Adrenal gland (tissue), 5 donors: ENCODE measurements around the gene SLC19A2.

Experiments
- CTCF ChIP-seq, 6 experiments: fragments of 450-650 bp in 4 of 6; fragments of 200-600 bp in 2 of 6; sonication (generic) in 1 of 6; IDR thresholded peaks; 1 replicate in 5 of 6; 2 replicates in 1 of 6; pipeline versions ENCODE4 v1.5.1 to v1.8.0; 2016 to 2021; ENCODE audit warnings: antibody characterized with exemption in 6 of 6, mild to moderate bottlenecking in 2 of 6, moderate library complexity in 1 of 6
- POLR2A ChIP-seq, 2 donors: fragments of 450-650 bp; IDR thresholded peaks; one replicate each; pipeline ENCODE4 v1.6.1; 2017; ENCODE audit warnings: antibody characterized with exemption in 2 of 2, mild to moderate bottlenecking in 2 of 2, moderate library complexity in 1 of 2
- donor health status: DM: no; HTN: no; CAD: no.

GRCh38 chr1:169508432-169509338 lies 22.9 kb upstream of the SLC19A2 start:
- TF ChIP-seq CTCF (IDR thresholded peaks at IDR 0.05) (no peak), POLR2A (IDR thresholded peaks at IDR 0.05) (no peak)
